ENCODE data around the gene RNF112.

RNF112 gene

DNA sequence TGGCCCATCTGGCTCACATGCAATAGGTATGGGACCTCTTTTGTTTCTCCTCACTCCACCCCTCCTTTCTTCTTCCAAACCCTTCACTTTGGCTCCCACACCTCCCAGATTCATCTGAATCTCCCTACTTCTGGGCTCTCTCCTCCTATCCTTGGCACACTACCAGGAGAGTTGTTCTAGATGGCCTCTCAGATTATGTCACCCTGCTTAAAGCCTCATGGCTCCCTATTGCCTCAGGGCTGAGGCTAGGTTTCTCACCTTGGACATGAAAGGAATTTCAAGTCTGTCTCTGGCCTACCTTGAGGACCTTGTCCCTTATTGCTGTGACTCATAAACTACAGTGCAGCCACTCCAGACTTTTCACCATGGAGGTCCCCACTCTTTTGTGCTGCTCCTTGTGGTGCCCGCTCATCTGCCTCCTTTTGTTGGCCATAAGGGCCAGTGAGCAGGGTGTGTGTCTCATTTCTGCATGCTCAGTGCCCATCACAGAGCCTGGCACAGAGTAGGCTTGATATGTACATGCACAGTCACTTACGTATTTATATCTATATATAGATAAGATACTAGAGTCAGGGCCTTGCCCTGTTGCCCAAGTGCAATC is 23.0 kb upstream of the RNF112 start (continued):
- TF ChIP-seq ZNF366 (tag by site-specific recombination; conservative IDR thresholded peaks at IDR 0.05) (peak; percentile 70; the same call in 1 of the 2 replicates), ZNF16 (tag by site-specific recombination; IDR thresholded peaks at IDR 0.05; ENCODE audit: low read depth) (peak; percentile 68; the same call in 1 of the 2 replicates), MYNN (tag by site-specific recombination; IDR thresholded peaks at IDR 0.05; ENCODE audit: borderline replicate concordance) (no peak), ZNF660 (tag by site-specific recombination; IDR thresholded peaks at IDR 0.05) (0 out of 2 replicates have a peak, but pooled peaks have one; percentile 31), ZNF121 (tag by site-specific recombination; IDR thresholded peaks at IDR 0.05) (no peak), ZNF837 (tag by site-specific recombination; IDR thresholded peaks at IDR 0.05) (no peak), ZNF585B (tag by site-specific recombination; IDR thresholded peaks at IDR 0.05) (no peak), ZNF518A (tag by site-specific recombination; conservative IDR thresholded peaks at IDR 0.05; ENCODE audit: low read depth) (no peak), SP7 (tag by site-specific recombination; IDR thresholded peaks at IDR 0.05) (peak; percentile 39), CTCF (tag by site-specific recombination; IDR thresholded peaks at IDR 0.05) (no peak), YY1 (tag by site-specific recombination; IDR thresholded peaks at IDR 0.05) (no peak), PRDM1 (tag by site-specific recombination; IDR thresholded peaks at IDR 0.05) (peak; percentile 58), EGR2 (tag by site-specific recombination; IDR thresholded peaks at IDR 0.05; ENCODE audit: low read depth) (no peak), SCRT2 (tag by site-specific recombination; IDR thresholded peaks at IDR 0.05) (no peak), ZNF335 (tag by site-specific recombination; conservative IDR thresholded peaks at IDR 0.05) (peak; percentile 84), ZNF354C (tag by site-specific recombination; IDR thresholded peaks at IDR 0.05; ENCODE audit: borderline replicate concordance, low read depth) (no peak), PATZ1 (tag by site-specific recombination; IDR thresholded peaks at IDR 0.05) (peak; percentile 3; the same call in 1 of the 2 replicates), ZNF341 (tag by site-specific recombination; IDR thresholded peaks at IDR 0.05; ENCODE audit: low read depth) (no peak), ZNF626 (tag by site-specific recombination; IDR thresholded peaks at IDR 0.05) (no peak), ZNF677 (tag by site-specific recombination; IDR thresholded peaks at IDR 0.05) (no peak), ZNF398 (tag by site-specific recombination; IDR thresholded peaks at IDR 0.05) (no peak), ZNF311 (tag by site-specific recombination; IDR thresholded peaks at IDR 0.05; ENCODE audit: borderline replicate concordance) (no peak)
- TF ChIP-seq, protein P1, sequence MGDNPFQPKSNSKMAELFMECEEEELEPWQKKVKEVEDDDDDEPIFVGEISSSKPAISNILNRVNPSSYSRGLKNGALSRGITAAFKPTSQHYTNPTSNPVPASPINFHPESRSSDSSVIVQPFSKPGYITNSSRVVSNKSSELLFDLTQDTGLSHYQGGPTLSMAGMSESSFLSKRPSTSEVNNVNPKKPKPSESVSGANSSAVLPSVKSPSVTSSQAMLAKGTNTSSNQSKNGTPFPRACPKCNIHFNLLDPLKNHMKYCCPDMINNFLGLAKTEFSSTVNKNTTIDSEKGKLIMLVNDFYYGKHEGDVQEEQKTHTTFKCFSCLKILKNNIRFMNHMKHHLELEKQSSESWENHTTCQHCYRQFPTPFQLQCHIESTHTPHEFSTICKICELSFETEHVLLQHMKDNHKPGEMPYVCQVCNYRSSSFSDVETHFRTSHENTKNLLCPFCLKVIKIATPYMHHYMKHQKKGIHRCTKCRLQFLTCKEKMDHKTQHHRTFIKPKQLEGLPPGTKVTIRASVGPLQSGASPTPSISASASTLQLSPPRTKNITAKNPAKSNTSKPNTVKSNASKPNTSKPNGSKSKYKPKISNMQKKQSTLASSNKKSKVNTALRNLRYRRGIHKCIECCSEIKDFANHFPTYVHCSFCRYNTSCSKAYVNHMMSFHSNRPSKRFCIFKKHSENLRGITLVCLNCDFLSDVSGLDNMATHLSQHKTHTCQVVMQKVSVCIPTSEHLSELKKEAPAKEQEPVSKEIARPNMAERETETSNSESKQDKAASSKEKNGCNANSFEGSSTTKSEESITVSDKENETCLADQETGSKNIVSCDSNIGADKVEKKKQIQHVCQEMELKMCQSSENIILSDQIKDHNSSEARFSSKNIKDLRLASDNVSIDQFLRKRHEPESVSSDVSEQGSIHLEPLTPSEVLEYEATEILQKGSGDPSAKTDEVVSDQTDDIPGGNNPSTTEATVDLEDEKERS (tag by site-specific recombination; IDR thresholded peaks at IDR 0.05): no peak

Measured in HEK293 (cell line).